GM10248 (cell line): ENCODE results near the gene FAM151A.

ENCODE experiments used
- CTCF ChIA-PET: fragments of 300-600 bp; sonication (Branson Sonifier 250); formaldehyde crosslinking; extraction: SDS; loops from one replicate; lab custom pipeline; 2021; ENCODE audit warnings: antibody characterized with exemption; lab: Yijun Ruan, JAX
- POLR2A ChIA-PET: fragments of 350-650 bp; sonication (Branson Sonifier 250); formaldehyde crosslinking; extraction: SDS; loops from one replicate; lab custom pipeline; 2020; ENCODE audit warnings: antibody characterized with exemption; lab: Yijun Ruan, JAX
- DNase-seq: peaks from one replicate; pipeline ENCODE4 v3.0.0; 2012; ENCODE audit errors: extremely low spot score
- TF ChIP-seq, protein P1 (sequence below): IDR thresholded peaks from 2 replicates; pipeline ENCODE4 v1.5.1; 2012; ENCODE audit warnings: mild to moderate bottlenecking, low read depth; ENCODE audit errors: extremely low read depth, missing control alignments, control extremely low read depth

FAM151A gene

DNA sequence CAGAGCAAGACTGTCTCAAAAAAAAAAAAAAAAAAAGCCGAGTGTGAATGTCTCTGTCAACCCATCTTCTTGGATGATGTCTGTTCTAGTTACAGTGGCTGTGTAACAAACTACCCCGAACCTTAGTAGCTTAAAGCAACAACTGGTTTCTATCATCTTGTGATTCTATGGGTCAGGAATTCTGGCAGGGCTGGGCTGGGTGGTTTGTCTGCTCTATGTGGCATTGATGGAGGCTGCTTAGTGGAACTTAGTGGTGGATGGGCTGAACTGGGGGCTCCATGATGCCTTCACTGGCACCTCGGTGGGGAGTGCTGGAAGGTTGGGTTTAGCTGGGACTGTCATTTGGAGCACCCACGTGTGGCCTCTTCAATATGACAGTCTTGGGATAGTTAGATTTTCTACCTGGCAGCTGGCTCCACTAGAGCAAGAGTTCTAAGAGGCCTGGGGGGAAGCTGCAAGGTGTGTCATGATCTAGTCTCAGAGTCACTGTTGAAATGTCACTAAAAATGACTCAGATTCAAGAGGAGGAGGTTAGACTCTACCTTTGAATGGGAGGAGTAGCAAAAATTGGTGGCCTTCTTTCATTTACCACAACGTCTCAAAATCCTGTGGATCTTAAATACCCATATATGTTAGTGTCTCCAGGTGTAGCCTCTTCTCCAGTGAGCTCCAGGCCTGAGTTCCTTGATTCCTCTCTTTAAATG lies 56.7 kb downstream of the FAM151A start:
- CTCF ChIA-PET: interaction anchor here (1.2 to 1.8 kb wide), 2 partner anchors 10 to 13 kb away, joined by 3 to 6 read pairs; no protein-coding TSS in a partner anchor
- POLR2A ChIA-PET: no interaction called here
- no peak for DNase-seq
- TF ChIP-seq, protein P1, sequence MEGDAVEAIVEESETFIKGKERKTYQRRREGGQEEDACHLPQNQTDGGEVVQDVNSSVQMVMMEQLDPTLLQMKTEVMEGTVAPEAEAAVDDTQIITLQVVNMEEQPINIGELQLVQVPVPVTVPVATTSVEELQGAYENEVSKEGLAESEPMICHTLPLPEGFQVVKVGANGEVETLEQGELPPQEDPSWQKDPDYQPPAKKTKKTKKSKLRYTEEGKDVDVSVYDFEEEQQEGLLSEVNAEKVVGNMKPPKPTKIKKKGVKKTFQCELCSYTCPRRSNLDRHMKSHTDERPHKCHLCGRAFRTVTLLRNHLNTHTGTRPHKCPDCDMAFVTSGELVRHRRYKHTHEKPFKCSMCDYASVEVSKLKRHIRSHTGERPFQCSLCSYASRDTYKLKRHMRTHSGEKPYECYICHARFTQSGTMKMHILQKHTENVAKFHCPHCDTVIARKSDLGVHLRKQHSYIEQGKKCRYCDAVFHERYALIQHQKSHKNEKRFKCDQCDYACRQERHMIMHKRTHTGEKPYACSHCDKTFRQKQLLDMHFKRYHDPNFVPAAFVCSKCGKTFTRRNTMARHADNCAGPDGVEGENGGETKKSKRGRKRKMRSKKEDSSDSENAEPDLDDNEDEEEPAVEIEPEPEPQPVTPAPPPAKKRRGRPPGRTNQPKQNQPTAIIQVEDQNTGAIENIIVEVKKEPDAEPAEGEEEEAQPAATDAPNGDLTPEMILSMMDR: no peak

DNA sequence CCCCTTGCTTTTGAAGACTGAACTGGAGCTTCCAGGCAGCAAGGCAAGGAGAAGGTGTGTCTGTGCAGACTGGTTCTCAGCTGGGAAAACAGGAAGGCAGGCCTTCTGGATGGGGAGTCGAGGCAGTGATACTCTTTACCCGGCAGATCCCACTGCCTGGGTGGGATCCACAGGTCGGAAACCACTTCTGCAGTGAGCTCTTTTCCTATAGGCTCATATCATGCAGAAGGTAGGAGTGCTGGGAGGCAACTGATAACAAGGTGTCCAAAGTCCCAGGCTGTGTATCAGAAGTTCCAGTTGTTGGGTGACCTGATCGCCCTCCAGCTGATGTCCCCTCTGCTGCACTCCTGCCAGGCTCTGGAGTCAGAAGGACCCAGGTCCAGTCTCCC lies 58.2 kb downstream of the FAM151A start:
- TF ChIP-seq, protein P1: no peak
- DNase-seq: no peak
- ChIA-PET CTCF (interaction anchor here (0.7 to 1.8 kb wide), 2 partner anchors 12 to 14 kb away, joined by 3 to 6 read pairs; no protein-coding TSS in a partner anchor), POLR2A (no interaction called here)

DNA sequence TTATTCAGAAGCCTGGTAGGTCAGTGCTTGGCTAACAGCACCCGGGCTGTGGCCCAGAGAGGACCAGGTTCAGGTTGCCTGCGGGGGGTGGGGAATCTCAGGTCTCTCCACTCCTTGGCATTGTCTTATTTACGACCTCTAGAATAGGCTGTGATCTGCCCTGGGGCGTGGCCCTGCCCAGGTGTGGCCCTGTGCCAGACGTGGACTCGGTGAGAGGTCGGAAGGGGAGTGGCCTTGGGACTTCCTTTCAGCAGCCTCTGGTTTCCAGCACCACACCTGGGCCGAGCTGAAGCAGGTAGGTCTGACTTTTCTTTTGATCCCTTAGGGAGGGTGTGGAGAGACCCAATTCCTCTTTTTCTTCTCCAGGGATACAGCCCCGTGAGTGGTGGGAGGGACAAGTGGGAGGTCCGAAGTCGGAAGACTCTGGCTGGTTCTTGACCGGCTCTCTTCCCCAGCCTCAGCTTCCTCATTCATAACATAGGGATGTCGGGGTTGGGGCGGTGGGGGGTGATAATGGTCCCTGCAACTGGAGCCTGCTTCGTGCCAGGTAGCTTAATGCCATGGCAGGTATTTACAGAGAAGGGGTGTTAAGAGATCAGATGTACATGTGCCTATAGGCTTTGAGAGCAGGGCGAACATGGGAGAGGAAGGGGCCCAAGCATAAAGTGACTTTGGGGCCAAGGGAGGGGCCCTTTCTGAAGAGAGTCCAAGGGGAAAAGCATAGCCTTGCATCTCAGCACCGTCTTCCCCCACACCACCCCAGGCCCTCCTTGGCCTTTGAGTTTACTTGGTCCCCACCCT lies 58.8 kb downstream of the FAM151A start:
- no peak for DNase-seq
- TF ChIP-seq, protein P1: no peak
- CTCF ChIA-PET: interaction anchor here (0.7 to 1.8 kb wide), 2 partner anchors 12 to 15 kb away, joined by 3 to 6 read pairs; no protein-coding TSS in a partner anchor
- POLR2A ChIA-PET: no interaction called here

- POLR2A ChIA-PET: no interaction called here
- CTCF ChIA-PET: no interaction called here
- DNase-seq: no peak
- TF ChIP-seq, protein P1: no peak
Measured at GRCh38 chr1:54559771-54560231, 63.5 kb downstream of the FAM151A start.
